K562 (cell line): Measurements from ENCODE around the gene SLC8A1. TPM values are rescaled to one million over a fixed set of nuclear protein-coding genes. Genes with fewer than 3 reads are reported as not detected.

ENCODE experiments used
- ATAC-seq: fragments of 200-7000 bp; cut with Tn5 transposase; 3 replicates; pipeline ENCODE4 v1.9.1; 2020; ENCODE audit warnings: moderate library complexity
- BruUV-seq: library from RNA; stranded (reverse); fragments of 400-500 nt; replicated peaks from 2 replicates; lab custom pipeline; 2021; lab: Mats Ljungman, UMichigan
- CTCF ChIA-PET: fragments of 300-600 bp; formaldehyde crosslinking; extraction: SDS; loops from one replicate; lab custom pipeline; 2021; ENCODE audit warnings: low intra/inter-chr PET ratio; lab: Yijun Ruan, JAX
- POLR2A ChIA-PET: fragments of 300-600, 350-650 bp; sonication (Branson Sonifier 250); formaldehyde crosslinking; extraction: SDS; loops from one replicate; lab custom pipeline; 2021; ENCODE audit warnings: antibody characterized with exemption, inconsistent platforms; lab: Yijun Ruan, JAX
- DNase-seq, 4 experiments: peaks; one replicate each; pipeline versions ENCODE4 v3.0.0 to v3.0.0-alpha.2; 2011 to 2018; ENCODE audit warnings: low spot score in 3 of 4, mixed read lengths in 3 of 4; ENCODE audit errors: extremely low read depth in 1 of 4
- FAIRE-seq: peaks from 2 replicates; lab custom pipeline; 2011; peaks lifted over from hg19 to GRCh38; lab: Jason Lieb, UNC
- H2AFZ ChIP-seq: 2 replicates; pipeline ENCODE4 v1.6.0; 2011; ENCODE audit warnings: low read depth, low read length, control low read depth, inconsistent platforms
- H3K27ac ChIP-seq: fragments of 200-600 bp; 3 replicates; pipeline ENCODE4 v1.8.0; 2011; ENCODE audit warnings: low read depth, mild to moderate bottlenecking, control low read depth, inconsistent platforms, low read length, moderate library complexity, mixed read lengths; ENCODE audit errors: extremely low read depth
- H3K27me3 ChIP-seq, 2 experiments: fragments of 300-600 bp in 1 of 2; 2 replicates in 1 of 2; 3 replicates in 1 of 2; pipeline versions ENCODE4 v1.6.0 to v1.8.0; 2011; ENCODE audit warnings: inconsistent platforms in 2 of 2, low read length in 2 of 2, mild to moderate bottlenecking in 1 of 2, mixed read lengths in 1 of 2, moderate library complexity in 1 of 2; ENCODE audit not compliant: control insufficient read depth in 2 of 2, insufficient read depth in 2 of 2
- H3K36me3 ChIP-seq: fragments of 300-600 bp; 3 replicates; pipeline ENCODE4 v1.8.0; 2011; ENCODE audit warnings: mild to moderate bottlenecking, low read length, inconsistent platforms; ENCODE audit not compliant: control insufficient read depth, insufficient read depth
- H3K4me1 ChIP-seq, 2 experiments: fragments of 200-600 bp in 1 of 2; replicated peaks in 1 of 2; 2 replicates in 1 of 2; 3 replicates in 1 of 2; pipeline versions ENCODE4 v1.5.1 to v1.8.0; 2011; ENCODE audit warnings: inconsistent platforms in 2 of 2, low read length in 2 of 2, mild to moderate bottlenecking in 1 of 2, mixed read lengths in 1 of 2, moderate library complexity in 1 of 2; ENCODE audit not compliant: control insufficient read depth in 2 of 2, insufficient read depth in 2 of 2
- H3K4me2 ChIP-seq: 2 replicates; pipeline ENCODE4 v1.6.1; 2011; ENCODE audit warnings: low read length, control low read depth, inconsistent platforms, mixed read lengths; ENCODE audit not compliant: insufficient read depth
- H3K4me3 ChIP-seq: fragments of 200-600 bp; sonication (generic), shearing (Covaris generic); 2 replicates; pipeline ENCODE4 v1.5.1; 2016; ENCODE audit warnings: control low read depth, inconsistent platforms
- H3K79me2 ChIP-seq: fragments of 200-600 bp; 3 replicates; pipeline ENCODE4 v1.8.0; 2011; ENCODE audit warnings: low read length, inconsistent platforms; ENCODE audit not compliant: control insufficient read depth, insufficient read depth
- H3K9ac ChIP-seq, 2 experiments: 2 replicates each; pipeline versions ENCODE4 v1.6.0 to v1.6.1; 2011; ENCODE audit warnings: low read depth in 2 of 2, low read length in 2 of 2, control low read depth in 1 of 2, inconsistent platforms in 1 of 2, mild to moderate bottlenecking in 1 of 2, mixed read lengths in 1 of 2; ENCODE audit not compliant: insufficient read depth in 1 of 2
- H3K9me1 ChIP-seq: one replicate; pipeline ENCODE4 v1.6.0; 2011; ENCODE audit warnings: inconsistent platforms, mild to moderate bottlenecking, low read length, moderate library complexity; ENCODE audit not compliant: control insufficient read depth, insufficient read depth
- H3K9me3 ChIP-seq: replicated peaks from 2 replicates; pipeline ENCODE4 v1.5.1; 2011; ENCODE audit warnings: low read depth, low read length, inconsistent platforms; ENCODE audit not compliant: control insufficient read depth, insufficient read depth
- H4K20me1 ChIP-seq: replicated peaks from 2 replicates; pipeline ENCODE4 v1.6.1; 2011; ENCODE audit warnings: low read length, inconsistent platforms, mixed read lengths; ENCODE audit not compliant: control insufficient read depth, insufficient read depth
- E2F6 ChIP-seq, 2 experiments: IDR thresholded peaks; 2 replicates each; pipeline ENCODE4 v1.6.1; 2011; ENCODE audit warnings: borderline replicate concordance in 1 of 2, control low read depth in 1 of 2, low read depth in 1 of 2, low read length in 1 of 2, mild to moderate bottlenecking in 1 of 2, mixed read lengths in 1 of 2, moderate library complexity in 1 of 2; ENCODE audit not compliant: insufficient read depth in 1 of 2, insufficient read length in 1 of 2, poor library complexity in 1 of 2, severe bottlenecking in 1 of 2; ENCODE audit errors: extremely low read depth in 1 of 2
- E4F1 ChIP-seq: fragments of 250-450 bp; sonication (Bioruptor Pico); IDR thresholded peaks from 2 replicates; pipeline ENCODE4 v1.5.0; 2021; ENCODE audit warnings: mild to moderate bottlenecking, borderline replicate concordance
- FUS ChIP-seq: fragments of 200-400 bp; formaldehyde crosslinking; optimal IDR thresholded peaks from 2 replicates; pipeline ENCODE3; 2017; ENCODE audit warnings: low read depth, low read length
- HOMEZ ChIP-seq: fragments of 250-450 bp; sonication (Bioruptor Pico); IDR thresholded peaks from 2 replicates; pipeline ENCODE4 v1.4.0; 2020; ENCODE audit warnings: mild to moderate bottlenecking, moderate library complexity
- PBX2 ChIP-seq, 2 experiments: IDR thresholded peaks in 1 of 2; conservative IDR thresholded peaks in 1 of 2; 2 replicates each; pipeline ENCODE4 v1.6.1; 2016; ENCODE audit warnings: low read depth in 2 of 2, mild to moderate bottlenecking in 1 of 2, missing compliant biosample characterization in 1 of 2, missing genetic modification characterization in 1 of 2, moderate library complexity in 1 of 2
- SMARCE1 ChIP-seq: fragments of 450-650 bp; IDR thresholded peaks from 2 replicates; pipeline ENCODE4 v1.7.1; 2016; ENCODE audit warnings: mild to moderate bottlenecking
- ZNF133 ChIP-seq: fragments of 250-450 bp; sonication (Bioruptor Pico); IDR thresholded peaks from 2 replicates; pipeline ENCODE4 v1.4.0; 2020; ENCODE audit warnings: mild to moderate bottlenecking
- ZNF134 ChIP-seq: fragments of 250-450 bp; sonication (Bioruptor Pico); conservative IDR thresholded peaks from 2 replicates; pipeline ENCODE4 v1.4.0; 2020
- ZNF445 ChIP-seq: fragments of 250-450 bp; sonication (Bioruptor Pico); IDR thresholded peaks from 2 replicates; pipeline ENCODE4 v1.4.0; 2020; ENCODE audit warnings: low read depth, mild to moderate bottlenecking, moderate library complexity
- ZNF717 ChIP-seq: fragments of 250-450 bp; sonication (Bioruptor Pico); IDR thresholded peaks from 2 replicates; pipeline ENCODE4 v1.5.0; 2021
- WGBS: fragments of 100-300 bp; shearing (Covaris generic); methylation state at CpG from one replicate; pipeline ENCODE4 v1.1.6; 2016; ENCODE audit warnings: low coverage, mixed read lengths; ENCODE audit not compliant: insufficient coverage; ENCODE audit errors: missing lambda C conversion rate; 5-methylcytosine and 5-hydroxymethylcytosine counted together
- in situ Hi-C: fragments of 300-500 bp; cut with MboI; formaldehyde crosslinking; loops from 4 replicates; pipeline ENCODE4 v1.15.0; 2018; ENCODE audit warnings: inconsistent platforms, mixed read lengths
- intact Hi-C: fragments of 100-400 bp; cut with micrococcal nuclease; formaldehyde crosslinking; loops from 2 replicates; pipeline ENCODE4 v1.14.2; 2022
- polyA plus RNA-seq, 8 experiments: library from polyadenylated mRNA; depleted of rRNA in 4 of 8; stranded (reverse) in 5 of 8; unstranded in 3 of 8; fragments of >200 nt; fragmentation: Nextera tagmentation in 2 of 8; fragmentation: Illumina TruSeq in 1 of 8; extraction: Ambion mirVana in 2 of 8; extraction: Trizol in 1 of 8; gene quantifications; 2 replicates each; pipeline versions ENCODE4 v1.2.1 to v1.2.3, GENCODE V29; 2011 to 2014; ENCODE audit warnings: inconsistent platforms in 1 of 8, missing spikeins in 1 of 8
- total RNA-seq, 7 experiments: library from RNA; depleted of rRNA in 6 of 7; stranded (reverse); fragments of >200 nt in 6 of 7; fragmentation: Illumina TruSeq in 2 of 7; extraction: Trizol in 2 of 7; gene quantifications; 2 replicates each; pipeline versions ENCODE4 v1.2.1 to v1.2.3, GENCODE V29; 2011 to 2021; ENCODE audit warnings: low replicate concordance in 1 of 7

SLC8A1 gene
- total and polyA plus RNA-seq, 9 of the 15 experiments (the other 6 are each of a cell fraction or from before 2014, with no cell fraction given) = not detected

GRCh38 chr2:40131081-40131704, 320.7 kb downstream of the SLC8A1 start (continued):
- TF ChIP-seq HOMEZ (CRISPR knock-in tag) = no peak
- TF ChIP-seq ZNF133 (CRISPR knock-in tag) = no peak
- TF ChIP-seq ZNF134 (CRISPR knock-in tag) = no peak
- TF ChIP-seq ZNF445 (CRISPR knock-in tag) = no peak
- TF ChIP-seq, all 486 proteins: peak for 0

- no peaks in the 10 kb centered on the region for H3K36me3 ChIP-seq
- ATAC-seq (no peak), FAIRE-seq (no peak), DNase-seq (no peak)
- no peaks in the 10 kb centered on the region for H3K79me2 ChIP-seq
- H3K27me3 ChIP-seq = no peaks in the 10 kb centered on the region
- H4K20me1 ChIP-seq = no peaks in the 10 kb centered on the region
- no peak overlapping the region for H3K27ac ChIP-seq
- no TSS peak for BruUV-seq
- H3K9me3 ChIP-seq = no peaks in the 10 kb centered on the region; the same call in 1 of the 2 replicates
- no peak overlapping the region for H2AFZ ChIP-seq
- H3K4me2 ChIP-seq = no peak overlapping the region
- H3K4me3 ChIP-seq = no peak overlapping the region
- H3K9ac ChIP-seq = no peak overlapping the region
- intact Hi-C loops (no loop called here), in situ Hi-C loops (no loop called here)
- ChIA-PET POLR2A (no interaction called here), CTCF (no interaction called here)
- no peaks in the 10 kb centered on the region for H3K4me1 ChIP-seq
- H3K9me1 ChIP-seq = no peaks in the 10 kb centered on the region
- 2% methylated on average over 4 of the region's 4 CpGs for WGBS
- TF ChIP-seq E2F6 (IDR thresholded peaks at IDR 0.05; ENCODE audit: borderline replicate concordance in 1 of 2, extremely low read depth in 1 of 2, insufficient read depth in 1 of 2, insufficient read length in 1 of 2, low read depth in 1 of 2, low read length in 1 of 2, poor library complexity in 1 of 2, severe bottlenecking in 1 of 2) (no peak), ZNF717 (CRISPR knock-in tag) (no peak), PBX2 (CRISPR knock-in tag; IDR thresholded peaks at IDR 0.05; ENCODE audit: low read depth) (no peak), PBX2 (tag; conservative IDR thresholded peaks at IDR 0.05; ENCODE audit: low read depth) (no peak), E4F1 (no peak), SMARCE1 (no peak), FUS (no peak)
These were observed 321.5 kb downstream of the SLC8A1 start for GRCh38 chr2:40130251-40130994.
